Mesendoderm (in vitro differentiated cells): ENCODE data around the gene ERP27.

Experiments used
- DNase-seq: peaks from one replicate; pipeline ENCODE4 v3.0.0; 2013
- H2AK5ac ChIP-seq: 2 replicates; pipeline ENCODE4 v1.6.1; 2013; ENCODE audit warnings: low read length, inconsistent platforms
- H2BK120ac ChIP-seq: 2 replicates; pipeline ENCODE4 v1.6.1; 2013; ENCODE audit warnings: low read depth, mild to moderate bottlenecking, low read length, moderate library complexity, mixed read lengths
- H2BK15ac ChIP-seq: replicated peaks from 2 replicates; pipeline ENCODE4 v1.6.1; 2013; ENCODE audit warnings: low read depth, mild to moderate bottlenecking, moderate library complexity
- H2BK5ac ChIP-seq: 2 replicates; pipeline ENCODE4 v1.6.1; 2013; ENCODE audit warnings: low read length, inconsistent platforms
- H3K18ac ChIP-seq: 2 replicates; pipeline ENCODE4 v1.6.1; 2013; ENCODE audit warnings: mild to moderate bottlenecking, low read length, mixed read lengths
- H3K23ac ChIP-seq: one replicate; pipeline ENCODE4 v1.6.1; 2013; ENCODE audit warnings: low read length
- H3K27ac ChIP-seq: 2 replicates; pipeline ENCODE4 v1.5.1; 2013; ENCODE audit warnings: low read depth, mild to moderate bottlenecking, inconsistent platforms, low read length, moderate library complexity
- H3K27me3 ChIP-seq: 2 replicates; pipeline ENCODE4 v1.6.1; 2013; ENCODE audit warnings: low read length, control low read depth, mild to moderate bottlenecking, inconsistent platforms; ENCODE audit not compliant: insufficient read depth, poor library complexity
- H3K36me3 ChIP-seq: 2 replicates; pipeline ENCODE4 v1.6.1; 2013; ENCODE audit warnings: low read length, inconsistent platforms; ENCODE audit not compliant: control insufficient read depth, insufficient read depth
- H3K4ac ChIP-seq: one replicate; pipeline ENCODE4 v1.6.1; 2013; ENCODE audit warnings: low read depth, mild to moderate bottlenecking, low read length, moderate library complexity
- H3K4me1 ChIP-seq: 2 replicates; pipeline ENCODE4 v1.6.1; 2013; ENCODE audit warnings: low read depth, low read length, inconsistent platforms; ENCODE audit not compliant: control insufficient read depth
- H3K4me2 ChIP-seq: 2 replicates; pipeline ENCODE4 v1.6.1; 2013; ENCODE audit warnings: low read length
- H3K4me3 ChIP-seq: 2 replicates; pipeline ENCODE4 v1.5.1; 2013; ENCODE audit warnings: mild to moderate bottlenecking, low read length
- H3K56ac ChIP-seq: one replicate; pipeline ENCODE4 v1.6.1; 2013; ENCODE audit warnings: low read length
- H3K79me1 ChIP-seq: 2 replicates; pipeline ENCODE4 v1.6.1; 2013; ENCODE audit warnings: low read length, inconsistent platforms
- H3K79me2 ChIP-seq: 2 replicates; pipeline ENCODE4 v1.6.1; 2013; ENCODE audit warnings: mild to moderate bottlenecking, low read length; ENCODE audit not compliant: control insufficient read depth, insufficient read depth
- H3K9ac ChIP-seq: 2 replicates; pipeline ENCODE4 v1.6.1; 2013; ENCODE audit warnings: low read length, inconsistent platforms
- H4K5ac ChIP-seq: one replicate; pipeline ENCODE4 v1.6.1; 2013; ENCODE audit warnings: low read length
- H4K8ac ChIP-seq: one replicate; pipeline ENCODE4 v1.6.1; 2013; ENCODE audit warnings: low read depth, mild to moderate bottlenecking, control low read depth, low read length, moderate library complexity
- WGBS: extraction: QIAGEN DNeasy Blood & Tissue Kit; methylation state at CpG from one replicate; pipeline ENCODE4 v1.1.7; 2013; ENCODE audit warnings: low lambda C conversion rate, missing lambda C conversion rate; ENCODE audit not compliant: insufficient coverage; ENCODE audit errors: extremely low coverage; 5-methylcytosine and 5-hydroxymethylcytosine counted together

The ERP27 gene

GRCh38 chr12:14927267-14927666 lies 11.1 kb downstream of the ERP27 start:
- no peaks in the 10 kb centered on the region for H3K27me3 ChIP-seq
- no peak overlapping the region for H3K56ac ChIP-seq
- no peak for DNase-seq
- no peaks in the 10 kb centered on the region for H3K79me2 ChIP-seq
- H3K9ac ChIP-seq = no peak overlapping the region
- H3K23ac ChIP-seq = no peak overlapping the region
- no peaks in the 10 kb centered on the region for H3K4me1 ChIP-seq
- no peak overlapping the region for H3K18ac ChIP-seq
- no peak overlapping the region for H2BK120ac ChIP-seq
- H3K4me3 ChIP-seq = no peak overlapping the region
- no peak overlapping the region for H2BK15ac ChIP-seq
- no peak overlapping the region for H3K4me2 ChIP-seq
- no peaks in the 10 kb centered on the region for H3K79me1 ChIP-seq
- H3K36me3 ChIP-seq = no peaks in the 10 kb centered on the region
- no peak overlapping the region for H2BK5ac ChIP-seq
- no peak overlapping the region for H4K8ac ChIP-seq
- WGBS = no CpG with 5 or more reads among the region's 3 CpGs
- H3K4ac ChIP-seq = no peak overlapping the region
- H3K27ac ChIP-seq = no peak overlapping the region
- no peak overlapping the region for H4K5ac ChIP-seq
- H2AK5ac ChIP-seq = no peak overlapping the region

- H3K18ac ChIP-seq = no peak overlapping the region
- no peaks in the 10 kb centered on the region for H3K27me3 ChIP-seq
- H3K79me2 ChIP-seq = no peaks in the 10 kb centered on the region
- H3K79me1 ChIP-seq = no peaks in the 10 kb centered on the region
- no peak overlapping the region for H2BK5ac ChIP-seq
- H3K27ac ChIP-seq = no peak overlapping the region
- H3K23ac ChIP-seq = no peak overlapping the region
- H4K8ac ChIP-seq = no peak overlapping the region
- no peak overlapping the region for H3K9ac ChIP-seq
- H3K4me2 ChIP-seq = no peak overlapping the region
- H3K4me1 ChIP-seq = no peaks in the 10 kb centered on the region
- no CpG with 5 or more reads among the region's 3 CpGs for WGBS
- H4K5ac ChIP-seq = no peak overlapping the region
- H3K56ac ChIP-seq = no peak overlapping the region
- no peak overlapping the region for H2BK15ac ChIP-seq
- H2BK120ac ChIP-seq = no peak overlapping the region
- H3K36me3 ChIP-seq = no peaks in the 10 kb centered on the region
- DNase-seq = no peak
- no peak overlapping the region for H3K4ac ChIP-seq
- H3K4me3 ChIP-seq = no peak overlapping the region
- H2AK5ac ChIP-seq = no peak overlapping the region
These were observed 13.8 kb downstream of the ERP27 start for GRCh38 chr12:14924541-14924940.

- no peaks in the 10 kb centered on the region for H3K36me3 ChIP-seq
- H3K4me2 ChIP-seq = no peak overlapping the region
- no CpG with 5 or more reads among the region's 2 CpGs for WGBS
- H3K79me1 ChIP-seq = no peaks in the 10 kb centered on the region
- no peak overlapping the region for H2BK120ac ChIP-seq
- no peaks in the 10 kb centered on the region for H3K27me3 ChIP-seq
- H3K56ac ChIP-seq = no peak overlapping the region
- no peak overlapping the region for H3K4ac ChIP-seq
- H3K27ac ChIP-seq = no peak overlapping the region
- no peaks in the 10 kb centered on the region for H3K4me1 ChIP-seq
- H4K8ac ChIP-seq = no peak overlapping the region
- no peak for DNase-seq
- H3K9ac ChIP-seq = no peak overlapping the region
- H2BK5ac ChIP-seq = no peak overlapping the region
- H2AK5ac ChIP-seq = no peak overlapping the region
- no peak overlapping the region for H3K4me3 ChIP-seq
- H2BK15ac ChIP-seq = no peak overlapping the region
- H3K18ac ChIP-seq = no peak overlapping the region
- H3K23ac ChIP-seq = no peak overlapping the region
- no peaks in the 10 kb centered on the region for H3K79me2 ChIP-seq
- H4K5ac ChIP-seq = no peak overlapping the region
These were observed 14.4 kb downstream of the ERP27 start for GRCh38 chr12:14923944-14924343.

- H3K79me1 ChIP-seq = no peaks in the 10 kb centered on the region
- H4K5ac ChIP-seq = no peak overlapping the region
- H3K4me1 ChIP-seq = no peaks in the 10 kb centered on the region
- no peak for DNase-seq
- no peak overlapping the region for H3K4me3 ChIP-seq
- H3K18ac ChIP-seq = no peak overlapping the region
- no peak overlapping the region for H2BK120ac ChIP-seq
- H3K23ac ChIP-seq = no peak overlapping the region
- H3K79me2 ChIP-seq = no peaks in the 10 kb centered on the region
- no CpG with 5 or more reads among the region's 2 CpGs for WGBS
- no peak overlapping the region for H2AK5ac ChIP-seq
- H3K27me3 ChIP-seq = no peaks in the 10 kb centered on the region
- H3K36me3 ChIP-seq = no peaks in the 10 kb centered on the region
- no peak overlapping the region for H3K27ac ChIP-seq
- no peak overlapping the region for H3K4ac ChIP-seq
- H2BK5ac ChIP-seq = no peak overlapping the region
- no peak overlapping the region for H4K8ac ChIP-seq
- H3K9ac ChIP-seq = no peak overlapping the region
- no peak overlapping the region for H3K56ac ChIP-seq
- H2BK15ac ChIP-seq = no peak overlapping the region
- no peak overlapping the region for H3K4me2 ChIP-seq
These were observed 17.1 kb downstream of the ERP27 start for GRCh38 chr12:14921218-14921617.

GRCh38 chr12:14920475-14921126 lies 17.7 kb downstream of the ERP27 start:
- no peak overlapping the region for H3K4me2 ChIP-seq
- WGBS = no CpG with 5 or more reads among the region's 7 CpGs
- no peak overlapping the region for H2BK15ac ChIP-seq
- no peak overlapping the region for H3K4me3 ChIP-seq
- H3K23ac ChIP-seq = no peak overlapping the region
- H2BK5ac ChIP-seq = no peak overlapping the region
- no peak for DNase-seq
- H3K18ac ChIP-seq = no peak overlapping the region
- no peaks in the 10 kb centered on the region for H3K27me3 ChIP-seq
- H3K4ac ChIP-seq = no peak overlapping the region
- H4K5ac ChIP-seq = no peak overlapping the region
- no peak overlapping the region for H2AK5ac ChIP-seq
- no peaks in the 10 kb centered on the region for H3K79me2 ChIP-seq
- H3K36me3 ChIP-seq = no peaks in the 10 kb centered on the region
- no peak overlapping the region for H3K27ac ChIP-seq
- H2BK120ac ChIP-seq = no peak overlapping the region
- H3K79me1 ChIP-seq = no peaks in the 10 kb centered on the region
- H4K8ac ChIP-seq = no peak overlapping the region
- no peak overlapping the region for H3K9ac ChIP-seq
- no peak overlapping the region for H3K56ac ChIP-seq
- no peaks in the 10 kb centered on the region for H3K4me1 ChIP-seq

GRCh38 chr12:14919455-14919854 lies 18.9 kb downstream of the ERP27 start:
- Histone ChIP-seq H3K4ac (no peak overlapping the region), H3K4me3 (no peak overlapping the region), H3K18ac (no peak overlapping the region), H3K79me1 (no peaks in the 10 kb centered on the region), H3K79me2 (no peaks in the 10 kb centered on the region), H3K23ac (no peak overlapping the region), H4K8ac (no peak overlapping the region), H4K5ac (no peak overlapping the region), H2AK5ac (no peak overlapping the region), H2BK120ac (no peak overlapping the region), H2BK5ac (no peak overlapping the region), H3K27ac (no peak overlapping the region), H3K4me1 (no peaks in the 10 kb centered on the region), H3K36me3 (no peaks in the 10 kb centered on the region), H2BK15ac (no peak overlapping the region), H3K9ac (no peak overlapping the region), H3K4me2 (no peak overlapping the region), H3K56ac (no peak overlapping the region), H3K27me3 (no peaks in the 10 kb centered on the region)
- no peak for DNase-seq
